GM21515 (cell line): ENCODE measurements around the gene DNAJB4.
"Not testable (repeated sequence)": the region's sequence is repeated elsewhere in the genome, so short reads cannot be mapped to it uniquely, and the experiment has no call there.

Source experiments
- ATAC-seq: cut with Tn5 transposase; IDR thresholded peaks from one replicate; pipeline ENCODE4 v1.9.1; 2021; ENCODE audit not compliant: unreplicated experiment

DNAJB4 gene

GRCh38 chr1:78004719-78005447, at the start of gene DNAJB4:
TSS of gene DNAJB4 (plus strand) at chr1:78004939. CDS start at chr1:78005111, 172 bp downstream.
- ATAC-seq = peak; percentile 98

GRCh38 chr1:77955709-77956108, 49.0 kb upstream of the DNAJB4 start:
- no peak for ATAC-seq

GRCh38 chr1:77956464-77956863, 48.3 kb upstream of the DNAJB4 start:
- ATAC-seq = no peak

- no peak for ATAC-seq
Measured at GRCh38 chr1:77958391-77958790, 46.3 kb upstream of the DNAJB4 start.

GRCh38 chr1:77958850-77959249, 45.9 kb upstream of the DNAJB4 start:
- no peak for ATAC-seq

GRCh38 chr1:77961392-77961791, 43.3 kb upstream of the DNAJB4 start:
- no peak for ATAC-seq

GRCh38 chr1:77966291-77966690, 38.4 kb upstream of the DNAJB4 start:
- ATAC-seq = no peak

- no peak for ATAC-seq
Measured at GRCh38 chr1:77970192-77970591, 34.5 kb upstream of the DNAJB4 start.

- no peak for ATAC-seq
Measured at GRCh38 chr1:77972080-77972479, 32.7 kb upstream of the DNAJB4 start.

- no peak for ATAC-seq
Measured at GRCh38 chr1:77975386-77975785, 29.4 kb upstream of the DNAJB4 start.

GRCh38 chr1:77975907-77976306, 28.8 kb upstream of the DNAJB4 start:
- ATAC-seq = no peak

- no peak for ATAC-seq
Measured at GRCh38 chr1:77976433-77977076, 28.2 kb upstream of the DNAJB4 start.

GRCh38 chr1:77977989-77978292, 26.8 kb upstream of the DNAJB4 start:
- no peak for ATAC-seq

GRCh38 chr1:77978293-77978968, 26.3 kb upstream of the DNAJB4 start:
- peak; percentile 68 for ATAC-seq

- ATAC-seq = peak; percentile 76
Measured at GRCh38 chr1:77978969-77979876, 25.5 kb upstream of the DNAJB4 start, which contains the start of gene FUBP1. TSS of gene FUBP1 (minus strand) at chr1:77979072. CDS start at chr1:77979004, 68 bp downstream.

- not testable (repeated sequence) for ATAC-seq
Measured at GRCh38 chr1:77983352-77983996, 21.3 kb upstream of the DNAJB4 start.

- ATAC-seq = no peak
Measured at GRCh38 chr1:77983997-77984355, 20.8 kb upstream of the DNAJB4 start.

GRCh38 chr1:77984629-77985028, 20.1 kb upstream of the DNAJB4 start:
- ATAC-seq = no peak

GRCh38 chr1:77986810-77987209, 17.9 kb upstream of the DNAJB4 start:
- ATAC-seq = no peak

- no peak for ATAC-seq
Measured at GRCh38 chr1:77987919-77988318, 16.8 kb upstream of the DNAJB4 start.

- no peak for ATAC-seq
Measured at GRCh38 chr1:77989744-77990143, 15.0 kb upstream of the DNAJB4 start.
